GM15510 (cell line): ENCODE measurements around the gene CHRM3.

Experiments
- POLR2A ChIP-seq: IDR thresholded peaks from 3 replicates; pipeline ENCODE4 v1.6.1; 2011; ENCODE audit warnings: borderline replicate concordance; ENCODE audit not compliant: insufficient read length; ENCODE audit errors: extremely low read depth

The CHRM3 gene

DNA sequence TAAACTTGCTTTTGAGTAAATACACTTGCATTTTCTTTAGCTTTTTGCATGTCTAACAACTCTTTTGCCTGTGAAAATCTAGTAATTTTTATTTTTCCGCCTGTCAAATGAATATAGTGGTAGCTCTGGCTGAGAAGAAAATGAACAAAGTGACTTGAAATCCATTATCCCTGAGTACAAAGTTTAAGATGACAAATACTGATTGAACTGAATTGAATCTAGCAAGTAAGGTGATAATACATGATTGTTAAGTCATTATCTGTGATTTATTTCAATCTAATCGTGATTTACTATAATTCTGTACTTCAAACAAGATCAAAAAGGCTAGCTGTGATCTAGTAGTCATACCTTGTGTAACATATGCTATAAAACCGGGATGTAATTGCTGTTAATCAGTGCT, 42.8 kb downstream of the CHRM3 start:
- TF ChIP-seq POLR2A = no peak

DNA sequence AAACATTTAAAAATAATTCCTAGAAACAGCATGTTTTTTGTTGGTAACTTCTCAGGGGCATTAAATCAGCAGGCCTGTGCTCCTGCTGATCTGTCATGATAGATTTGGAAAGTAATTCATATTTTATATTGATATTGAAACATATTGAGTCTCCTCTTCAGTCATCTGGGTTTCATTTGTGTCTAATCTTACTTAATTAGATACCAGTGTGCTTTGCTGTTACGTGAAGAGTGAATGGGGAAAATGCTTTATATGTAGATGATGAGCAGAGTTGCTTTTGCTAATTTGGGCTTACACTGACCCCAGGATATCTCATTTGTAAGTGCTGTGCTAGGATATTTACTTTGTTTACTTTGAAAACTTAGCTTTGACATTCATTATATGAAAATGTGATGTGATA, 45.9 kb downstream of the CHRM3 start:
- TF ChIP-seq POLR2A = no peak

DNA sequence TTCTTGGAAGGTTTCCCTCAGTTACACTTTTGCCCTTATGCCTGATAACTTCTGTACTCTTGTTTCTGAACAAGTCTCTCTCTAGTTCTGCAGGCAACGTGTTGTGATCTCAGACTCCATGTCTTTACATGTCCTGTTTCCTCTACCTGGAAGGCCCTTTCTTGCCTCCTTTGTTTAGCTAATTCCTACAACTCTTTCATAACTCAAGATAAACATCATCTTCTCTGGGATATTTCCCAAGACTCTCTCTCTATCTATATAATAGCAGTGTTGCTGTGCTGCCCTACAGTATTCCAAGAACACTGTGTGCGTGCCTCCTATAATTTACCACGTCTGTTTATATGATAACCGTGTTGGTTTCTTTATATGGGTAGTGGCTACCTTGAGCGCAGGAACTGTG, 47.8 kb downstream of the CHRM3 start:
- TF ChIP-seq POLR2A = no peak
